ENCODE results near the gene FAM180B.
"Not testable (repeated sequence)": the region's sequence is repeated elsewhere in the genome, so short reads cannot be mapped to it uniquely, and the experiment has no call there.

The FAM180B gene

DNA sequence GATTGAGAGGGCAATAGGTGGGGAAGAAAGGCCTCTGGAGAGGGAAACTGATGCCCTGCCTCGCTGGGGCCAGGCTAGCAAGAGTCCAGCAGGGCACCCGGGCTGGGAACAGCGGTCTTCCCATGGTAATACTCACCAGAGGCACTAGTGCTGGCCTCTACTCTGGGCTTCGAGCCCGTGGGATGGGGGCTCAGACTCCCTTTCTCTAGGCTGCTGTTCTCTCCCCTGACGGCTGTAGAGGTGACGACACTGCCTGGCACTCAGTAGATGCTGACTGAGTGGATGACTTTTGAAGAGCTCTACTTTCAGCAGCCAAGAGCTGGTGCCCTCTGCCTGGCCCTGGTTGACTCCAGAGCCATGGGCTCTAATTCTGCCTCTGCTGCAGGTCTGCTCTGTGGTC is 8.6 kb downstream of the FAM180B start:
- no peak for DNase-seq (ENCODE audit: low read depth)

DNA sequence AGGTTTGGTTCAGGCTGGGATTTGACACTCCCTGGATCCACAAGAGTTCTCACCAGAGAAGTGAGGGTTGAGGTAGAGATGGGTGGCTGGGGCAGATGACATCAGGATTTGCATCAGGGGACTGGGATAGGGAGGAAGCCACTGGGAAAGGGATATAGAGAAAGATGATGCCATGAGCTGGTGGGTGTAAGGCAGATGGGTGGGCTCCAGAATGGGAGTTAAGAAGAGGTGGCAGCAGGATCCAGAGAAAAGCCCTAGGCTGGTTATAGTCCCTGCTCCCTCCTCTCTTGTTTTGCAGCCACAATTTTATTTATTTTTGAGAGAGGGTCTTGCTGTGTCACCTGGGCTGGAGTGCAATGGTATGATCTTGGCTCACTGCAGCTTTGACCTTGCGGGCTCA is 9.5 kb downstream of the FAM180B start:
- no peak for DNase-seq (ENCODE audit: low read depth)

DNA sequence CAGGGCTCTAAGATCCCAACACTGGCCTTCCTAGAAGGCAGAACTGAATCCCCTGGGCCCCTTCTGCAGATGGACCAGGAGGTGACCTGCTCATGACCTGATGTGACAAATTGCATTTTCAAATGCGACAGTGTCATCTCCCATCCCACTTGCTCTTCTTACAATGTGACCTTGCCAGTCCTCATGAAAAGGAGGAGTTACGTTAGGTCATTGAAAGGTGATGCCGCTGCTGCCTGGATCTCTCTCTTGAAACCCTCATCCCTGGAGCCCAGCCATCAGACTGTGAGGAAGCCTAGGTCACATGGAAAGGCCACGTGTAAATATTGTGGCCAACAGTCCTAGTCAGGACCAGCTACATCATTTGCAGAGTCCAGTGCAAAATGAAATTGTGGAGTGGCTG is 13.4 kb downstream of the FAM180B start:
- no peak for DNase-seq (ENCODE audit: low read depth)

DNA sequence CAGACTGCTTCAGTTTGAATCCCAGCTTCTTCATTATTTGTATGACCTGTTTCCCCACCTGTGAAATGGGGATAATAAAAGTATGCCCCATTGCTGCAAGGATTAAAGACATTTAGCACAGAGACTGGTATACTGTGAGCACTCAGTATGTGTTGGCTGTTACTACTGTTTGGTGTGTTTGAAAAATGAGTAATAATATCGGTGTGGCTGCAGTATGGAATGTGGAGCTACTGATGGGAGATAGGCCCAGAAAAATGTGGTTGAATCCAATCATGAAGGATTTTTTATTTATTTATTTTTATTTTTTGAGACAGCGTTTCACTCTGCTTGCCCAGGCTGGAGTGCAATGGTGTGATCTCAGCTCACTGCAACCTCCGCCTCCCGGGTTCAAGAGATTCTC is 16.8 kb downstream of the FAM180B start:
- DNase-seq (ENCODE audit: low read depth): no peak

DNA sequence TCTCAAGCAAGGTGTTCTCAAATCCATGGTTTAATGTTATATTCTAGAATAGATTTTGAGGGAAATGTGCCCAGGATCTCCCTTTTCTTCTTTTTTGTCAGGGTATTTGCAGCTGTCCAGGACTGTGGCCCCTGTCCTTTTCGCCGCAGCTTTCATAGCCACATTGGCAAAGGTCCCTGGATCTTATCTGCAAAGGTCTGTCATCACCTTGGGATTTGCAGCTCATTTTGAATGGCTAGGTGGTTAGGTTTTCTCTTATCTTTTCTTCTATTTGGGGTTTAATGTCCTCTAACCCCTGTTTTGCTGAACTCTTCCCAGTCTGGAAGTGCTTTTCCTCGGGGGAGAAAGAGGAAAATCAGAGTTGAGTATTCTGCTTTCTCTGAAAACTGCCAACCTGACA is 19.4 kb downstream of the FAM180B start:
- no peak for DNase-seq (ENCODE audit: low read depth)

DNA sequence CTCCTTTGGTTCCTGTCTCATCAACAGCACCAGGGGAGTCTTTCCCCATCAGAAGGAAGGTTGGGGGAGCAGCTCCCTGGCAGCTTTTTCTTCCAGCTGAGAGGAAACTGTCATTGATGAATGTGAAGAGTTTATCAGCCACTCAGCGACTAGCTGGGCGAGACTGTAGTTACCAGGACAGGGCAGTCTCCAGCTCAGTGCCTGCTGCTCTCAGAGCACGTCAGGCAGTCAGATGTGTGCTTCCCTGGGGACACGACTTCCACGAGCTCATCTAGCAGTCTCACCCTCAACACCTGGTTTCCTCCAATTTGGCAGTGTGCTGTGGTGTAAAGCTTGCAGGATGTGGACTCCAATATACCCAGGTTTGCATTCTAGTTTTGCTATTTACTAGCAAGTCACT is 20.3 kb downstream of the FAM180B start:
- no peak for DNase-seq (ENCODE audit: low read depth)

DNA sequence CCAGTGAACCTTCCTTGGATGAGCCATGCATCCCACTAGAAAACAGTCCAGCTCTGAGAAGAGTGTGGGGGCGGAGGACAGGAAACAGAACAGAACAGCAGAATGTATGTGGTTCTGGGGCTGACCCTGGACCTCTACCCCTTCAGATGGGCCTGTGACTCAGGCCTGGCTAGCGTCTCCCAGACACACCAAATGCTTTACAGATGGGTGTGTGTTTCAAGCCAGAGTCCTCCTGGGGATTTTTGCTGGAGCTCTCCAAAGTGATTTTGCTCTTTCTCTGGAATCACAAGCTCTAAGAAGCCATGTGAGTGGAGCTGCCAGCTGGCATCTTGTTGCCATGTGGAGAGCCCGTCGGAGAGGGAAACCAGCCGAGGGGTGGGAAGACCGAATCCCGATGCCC is 20.9 kb downstream of the FAM180B start:
- peak; percentile 68 for DNase-seq (ENCODE audit: low read depth)

DNA sequence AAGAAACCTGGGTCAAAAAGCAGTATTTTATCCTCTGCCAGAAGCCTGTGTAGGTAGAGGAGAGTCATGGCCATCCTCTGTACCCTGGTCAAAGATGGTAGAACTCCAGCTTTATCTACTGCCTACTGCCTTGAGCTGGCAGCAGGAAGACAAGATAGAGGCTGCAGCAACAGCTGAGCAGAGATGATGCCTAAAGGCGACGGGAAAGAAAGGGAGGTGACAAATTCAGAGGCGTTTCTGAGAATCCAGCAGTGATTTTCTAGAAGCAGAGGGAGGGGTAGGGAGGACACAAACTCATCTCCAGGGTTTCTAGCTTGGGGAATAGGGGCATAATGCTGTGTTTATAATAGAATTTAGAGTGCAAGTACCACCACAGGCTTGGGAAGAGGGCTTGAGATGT is 23.2 kb downstream of the FAM180B start:
- no peak for DNase-seq (ENCODE audit: low read depth)

DNA sequence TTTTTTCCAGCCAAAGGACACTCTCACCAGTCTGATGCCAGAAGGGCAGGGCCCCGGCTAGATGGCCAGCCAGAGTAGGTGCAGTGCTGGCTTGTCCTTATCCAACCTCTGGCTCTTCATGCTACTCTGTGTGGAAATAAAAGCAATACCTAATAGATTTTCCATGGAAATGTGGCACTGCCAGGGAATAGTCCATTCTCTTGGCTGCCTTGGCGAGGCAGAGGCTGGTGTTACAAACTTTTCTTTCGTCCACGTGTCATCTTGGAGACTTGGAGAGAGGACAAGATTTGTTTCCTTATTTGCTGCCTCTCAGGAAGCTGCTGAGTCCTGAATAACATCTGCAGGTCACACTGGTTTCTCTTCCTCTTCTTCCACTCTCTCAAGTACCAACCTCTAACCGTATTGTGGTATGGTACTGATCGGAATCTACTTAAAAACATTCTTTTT is 24.9 kb downstream of the FAM180B start:
- DNase-seq (ENCODE audit: low read depth): no peak

DNA sequence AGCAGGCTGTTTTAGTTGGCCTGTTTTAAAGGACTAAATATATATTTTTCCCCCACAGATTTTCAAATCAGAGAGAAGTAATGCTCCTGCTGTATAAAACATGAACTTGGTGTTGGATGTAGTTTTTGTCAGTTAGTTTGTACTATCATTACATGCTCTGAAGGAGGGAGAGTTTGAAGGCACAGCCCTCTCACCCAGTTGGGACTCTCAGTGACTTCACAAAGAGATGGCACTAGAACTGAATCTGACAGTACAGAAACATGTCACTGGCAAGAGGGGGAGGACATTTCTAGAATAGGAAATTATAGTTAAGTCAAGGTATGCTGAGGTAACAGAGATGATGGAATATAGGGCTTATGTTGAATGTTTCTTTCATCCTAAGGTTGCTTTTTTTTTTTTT is 28.8 kb downstream of the FAM180B start:
- no peak for DNase-seq (ENCODE audit: low read depth)

DNA sequence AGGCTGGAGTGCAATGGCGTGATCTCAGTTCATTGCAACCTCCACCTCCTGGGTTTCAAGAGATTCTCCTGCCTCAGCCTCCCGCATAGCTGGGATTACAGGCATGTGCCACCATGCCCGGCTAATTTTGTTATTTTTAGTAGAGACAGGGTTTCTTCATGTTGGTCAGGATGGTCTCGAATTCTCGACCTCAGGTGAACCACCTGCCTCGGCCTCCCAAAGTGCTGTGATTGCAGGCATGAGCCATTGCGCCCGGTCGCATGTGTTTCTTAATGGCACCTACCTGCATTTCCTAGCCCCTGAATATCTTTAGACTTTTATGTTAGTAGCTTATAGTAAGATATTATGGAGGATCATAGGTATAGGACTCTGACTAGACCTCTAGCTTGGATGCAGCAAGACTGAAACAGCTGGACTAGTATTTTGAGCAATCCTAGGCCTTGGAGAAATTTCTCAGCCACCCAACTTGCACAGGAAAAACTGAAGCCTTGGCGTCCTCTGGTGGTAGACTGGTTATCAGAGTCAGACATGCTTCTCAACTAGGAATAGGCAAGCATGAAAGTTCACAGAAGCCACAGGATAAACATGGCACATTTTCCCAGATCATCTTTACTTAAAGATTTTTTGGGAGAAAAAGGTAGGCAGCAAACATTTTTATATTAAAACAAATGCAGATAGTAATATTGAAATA is 30.4 kb downstream of the FAM180B start:
- DNase-seq (ENCODE audit: low read depth): no peak

DNA sequence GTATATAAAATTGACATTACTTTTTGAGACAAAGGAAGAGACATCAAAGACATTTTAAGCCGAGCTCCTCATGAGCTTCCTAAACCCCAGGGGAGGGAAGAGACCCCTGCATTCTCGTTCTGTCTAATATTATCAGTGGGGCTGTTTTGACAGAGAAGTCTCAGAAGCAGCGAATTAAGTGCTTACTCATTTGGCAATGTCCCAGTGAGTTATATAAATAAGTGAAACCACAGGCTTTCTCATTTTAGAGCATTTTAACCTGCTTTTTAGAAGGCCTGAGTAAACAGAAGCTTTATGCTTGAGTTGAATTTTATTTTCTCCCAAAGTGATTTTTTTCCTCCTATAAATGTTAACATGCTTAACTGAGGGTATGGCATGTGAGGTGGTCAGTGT is 30.9 kb downstream of the FAM180B start:
- no peak for DNase-seq (ENCODE audit: low read depth)

DNA sequence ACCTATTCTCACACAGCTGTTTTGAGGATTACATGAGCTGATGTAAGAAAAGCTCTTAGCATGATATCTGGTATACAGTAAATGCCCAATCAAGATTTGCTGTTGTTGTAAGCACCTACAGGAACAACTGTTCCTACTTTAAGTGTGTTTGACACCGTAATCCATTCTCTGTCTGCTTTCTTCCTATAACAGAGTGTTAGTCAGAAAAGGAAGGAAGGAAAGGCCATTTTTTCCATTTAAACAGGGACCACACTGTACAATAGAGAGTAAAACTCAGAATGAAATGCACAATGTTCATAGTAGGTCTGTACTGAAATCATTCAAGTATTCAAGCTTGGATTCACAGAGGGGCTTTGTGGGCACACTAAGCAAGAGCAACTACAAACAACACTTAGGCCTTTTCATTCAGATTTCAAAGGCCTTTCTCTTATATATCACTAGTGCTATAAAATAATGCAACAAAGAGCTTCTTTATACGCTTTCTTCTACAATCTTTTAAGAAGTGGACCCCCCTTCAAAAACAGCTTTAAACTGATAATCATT is 34.4 kb downstream of the FAM180B start:
- no peak for DNase-seq (ENCODE audit: low read depth)

DNA sequence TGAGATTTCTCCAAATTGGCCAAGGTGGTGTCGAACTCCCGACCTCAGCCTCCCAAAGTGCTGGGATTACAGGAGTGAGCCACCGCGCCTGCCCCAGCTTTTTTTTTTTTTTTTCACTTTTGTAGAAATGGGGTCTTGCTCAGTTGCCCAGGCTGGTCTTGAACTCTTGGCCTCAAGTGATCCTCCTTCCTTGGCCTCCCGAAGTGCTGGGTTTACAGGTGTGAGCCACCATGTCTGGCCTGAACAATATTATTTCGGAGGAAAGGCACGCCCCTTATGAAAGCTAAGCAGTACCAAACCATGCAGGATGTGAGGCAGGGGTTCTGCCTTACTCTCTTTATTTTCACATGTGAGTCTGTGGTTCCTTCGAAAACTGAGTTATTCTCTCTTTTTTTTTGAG is 39.8 kb downstream of the FAM180B start:
- DNase-seq (ENCODE audit: low read depth): no peak

DNA sequence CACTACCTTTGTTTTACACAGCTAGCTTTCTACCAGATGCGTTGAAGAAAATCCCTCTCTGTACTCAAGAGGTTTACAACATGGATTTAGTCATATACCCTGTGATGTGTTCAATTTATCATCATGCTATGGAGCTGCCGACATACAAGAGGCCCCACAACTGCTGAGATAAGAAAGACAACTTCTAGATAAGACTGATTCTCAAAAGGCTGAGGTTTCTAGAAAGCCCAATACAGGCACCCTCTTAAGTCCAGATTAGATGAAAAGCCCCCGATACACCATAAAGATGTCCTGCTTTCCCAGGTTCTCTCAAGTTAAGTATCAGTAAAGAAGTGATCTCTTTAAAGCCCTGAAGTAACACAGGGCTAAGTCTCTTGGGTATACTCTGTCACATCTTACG is 41.5 kb downstream of the FAM180B start:
- DNase-seq (ENCODE audit: low read depth): no peak

DNA sequence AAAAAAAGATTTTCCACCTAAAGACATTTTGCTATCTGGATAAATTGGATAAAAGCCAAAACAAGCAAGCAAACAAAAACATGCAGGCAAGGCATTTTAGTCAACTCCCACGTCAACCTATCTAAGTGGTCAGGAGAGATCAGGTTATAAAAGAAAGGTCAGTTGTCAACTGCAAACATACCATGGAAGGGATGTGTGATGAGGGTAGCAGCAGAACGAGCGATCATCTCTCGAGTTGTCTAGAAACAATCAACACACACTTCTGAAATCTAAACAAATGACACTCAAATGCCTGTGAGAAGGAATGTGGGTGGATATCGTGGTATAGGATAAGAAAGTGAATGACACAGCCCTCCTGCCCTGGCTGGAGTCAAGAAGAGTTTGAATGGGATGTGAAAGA is 45.0 kb downstream of the FAM180B start:
- no peak for DNase-seq (ENCODE audit: low read depth)

DNA sequence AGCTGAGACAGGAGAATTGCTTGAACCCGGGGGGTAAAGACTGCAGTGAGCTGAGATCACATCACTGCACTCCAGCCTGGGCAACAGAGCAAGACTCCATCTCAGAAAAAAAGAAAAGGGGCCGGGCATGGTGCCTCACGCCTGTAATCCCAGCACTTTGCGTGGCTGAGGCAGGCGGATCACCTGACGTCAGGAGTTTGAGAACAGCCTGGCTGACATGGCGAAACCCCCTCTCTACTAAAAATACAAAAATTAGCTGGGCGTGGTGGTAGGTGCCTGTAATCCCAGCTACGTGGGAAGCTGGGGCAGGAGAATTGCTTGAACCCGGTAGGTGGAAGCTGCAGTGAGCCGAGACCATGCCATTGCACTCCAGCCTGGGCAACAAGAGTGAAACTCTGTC is 49.9 kb downstream of the FAM180B start:
- DNase-seq (ENCODE audit: low read depth): not testable (repeated sequence)
